HEK293T (cell line): ENCODE measurements around the gene PLEKHO1.
A peak's percentile ranks its signal among the peaks of the same experiment; 100 is the strongest.
"Not testable (repeated sequence)": the region's sequence is repeated elsewhere in the genome, so short reads cannot be mapped to it uniquely, and the experiment has no call there.

Experiments
- CTCF ChIA-PET: fragments of 350-600 bp; formaldehyde crosslinking; extraction: SDS; loops from one replicate; lab custom pipeline; 2021; ENCODE audit warnings: antibody characterized with exemption, inconsistent platforms; lab: Yijun Ruan, JAX
- POLR2A ChIA-PET: fragments of 350-600 bp; formaldehyde crosslinking; extraction: SDS; loops from one replicate; lab custom pipeline; 2020; ENCODE audit warnings: antibody characterized with exemption, inconsistent platforms; lab: Yijun Ruan, JAX
- DNase-seq: peaks from one replicate; pipeline ENCODE4 v3.0.0; 2012; ENCODE audit warnings: mixed read lengths; ENCODE audit errors: extremely low spot score
- ARNT ChIP-seq: fragments of 450-650 bp; IDR thresholded peaks from 2 replicates; pipeline ENCODE4 v1.6.1; 2017; ENCODE audit warnings: mild to moderate bottlenecking
- BHLHE40 ChIP-seq: fragments of 450-650 bp; IDR thresholded peaks from 2 replicates; pipeline ENCODE4 v1.6.1; 2016; ENCODE audit warnings: mild to moderate bottlenecking, moderate library complexity, borderline replicate concordance
- CTBP1 ChIP-seq: fragments of 450-650 bp; IDR thresholded peaks from 2 replicates; pipeline ENCODE4 v1.6.1; 2016; ENCODE audit warnings: borderline replicate concordance
- ELF4 ChIP-seq: fragments of 450-650 bp; IDR thresholded peaks from 2 replicates; pipeline ENCODE4 v1.6.1; 2017; ENCODE audit warnings: antibody characterized with exemption
- FOXA1 ChIP-seq: fragments of 450-650 bp; IDR thresholded peaks from 2 replicates; pipeline ENCODE4 v1.6.1; 2016; ENCODE audit warnings: mild to moderate bottlenecking
- FOXK2 ChIP-seq: fragments of 450-650 bp; IDR thresholded peaks from 2 replicates; pipeline ENCODE4 v1.6.1; 2016; ENCODE audit warnings: mild to moderate bottlenecking
- FOXM1 ChIP-seq: fragments of 450-650 bp; IDR thresholded peaks from 2 replicates; pipeline ENCODE4 v1.6.1; 2017; ENCODE audit warnings: mild to moderate bottlenecking, borderline replicate concordance
- HDGF ChIP-seq: fragments of 450-650 bp; IDR thresholded peaks from 2 replicates; pipeline ENCODE4 v1.6.1; 2017; ENCODE audit warnings: antibody characterized with exemption, borderline replicate concordance
- L3MBTL2 ChIP-seq: fragments of 450-650 bp; conservative IDR thresholded peaks from 2 replicates; pipeline ENCODE4 v1.6.1; 2016; ENCODE audit warnings: mild to moderate bottlenecking
- LEF1 ChIP-seq: fragments of 450-650 bp; IDR thresholded peaks from 2 replicates; pipeline ENCODE4 v1.6.1; 2017; ENCODE audit warnings: mild to moderate bottlenecking, borderline replicate concordance
- NFRKB ChIP-seq: fragments of 450-650 bp; IDR thresholded peaks from 2 replicates; pipeline ENCODE4 v1.6.1; 2016; ENCODE audit warnings: mild to moderate bottlenecking, moderate library complexity
- PKNOX1 ChIP-seq: fragments of 450-650 bp; IDR thresholded peaks from 2 replicates; pipeline ENCODE4 v1.6.1; 2016
- SP1 ChIP-seq: fragments of 450-650 bp; IDR thresholded peaks from 2 replicates; pipeline ENCODE4 v1.6.1; 2017
- SUZ12 ChIP-seq: fragments of 450-650 bp; IDR thresholded peaks from 2 replicates; pipeline ENCODE4 v1.6.1; 2016; ENCODE audit warnings: mild to moderate bottlenecking
- TARDBP ChIP-seq: fragments of 450-650 bp; IDR thresholded peaks from 2 replicates; pipeline ENCODE4 v1.6.1; 2016
- ZNF384 ChIP-seq: fragments of 450-650 bp; IDR thresholded peaks from 2 replicates; pipeline ENCODE4 v1.6.1; 2016

PLEKHO1 gene

DNA sequence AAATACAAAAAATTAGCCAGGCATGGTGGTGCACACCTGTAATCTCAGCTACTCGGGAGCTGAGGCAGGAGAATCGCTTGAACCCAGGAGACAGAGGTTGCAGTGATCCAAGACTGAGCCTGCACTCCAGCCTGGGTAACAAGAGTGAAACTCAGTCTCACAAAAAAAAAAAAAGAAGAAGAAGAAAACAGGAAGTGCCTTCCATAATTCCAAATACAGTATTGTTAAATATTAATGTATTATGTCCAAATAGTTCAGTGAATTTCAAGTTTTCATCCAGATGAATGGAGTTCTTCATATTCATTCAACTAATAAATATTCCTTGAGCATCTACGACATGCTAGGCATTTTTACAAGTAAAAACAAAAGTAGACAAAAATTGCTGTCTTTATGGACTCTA is 33.3 kb downstream of the PLEKHO1 start:
- POLR2A ChIA-PET = no interaction called here
- DNase-seq = no peak
- CTCF ChIA-PET = interaction anchor here (1.3 kb wide), 1 partner anchor 14 kb away, joined by 4 read pairs; no protein-coding TSS in a partner anchor
- TF ChIP-seq TARDBP = no peak
- TF ChIP-seq FOXA1 = no peak
- TF ChIP-seq BHLHE40 = no peak
- no peak for TF ChIP-seq FOXM1
- no peak for TF ChIP-seq HDGF
- no peak for TF ChIP-seq LEF1

- ChIA-PET CTCF (interaction anchor here (0.6 to 2.5 kb wide), 3 partner anchors 110 to 271 kb away, joined by 3 to 11 read pairs (median 3); no protein-coding TSS in a partner anchor), POLR2A (interaction anchor here (0.8 to 2.5 kb wide), 2 partner anchors 22 to 299 kb away, joined by 3 to 19 read pairs; a partner anchor contains a TSS)
- DNase-seq = no peak
- no peak for TF ChIP-seq SP1
- TF ChIP-seq FOXM1 = no peak
- TF ChIP-seq ELF4 = no peak
- no peak for TF ChIP-seq NFRKB
- TF ChIP-seq BHLHE40 = no peak
- no peak for TF ChIP-seq LEF1
- TF ChIP-seq TARDBP = no peak
- no peak for TF ChIP-seq ARNT
Measured at GRCh38 chr1:150185481-150185880, 35.8 kb downstream of the PLEKHO1 start.

DNA sequence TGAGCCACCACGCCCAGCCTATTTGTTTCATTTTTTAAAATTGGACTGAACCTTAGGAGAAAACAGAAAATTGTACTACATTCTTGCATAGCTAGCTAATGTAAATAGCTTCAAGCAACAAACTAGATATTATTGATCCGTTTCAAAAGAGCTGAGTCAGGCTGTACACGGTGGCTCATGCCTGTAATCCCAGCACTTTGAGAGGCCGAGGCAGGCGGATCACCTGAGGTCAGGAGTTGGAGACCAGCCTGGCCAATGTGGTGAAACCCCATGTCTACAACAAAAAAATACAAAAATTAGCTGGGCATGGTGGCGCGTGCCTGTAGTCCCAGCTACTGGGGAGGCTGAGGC is 36.7 kb downstream of the PLEKHO1 start:
- ChIA-PET CTCF (interaction anchor here (0.8 to 2.5 kb wide), 6 partner anchors 15 to 214 kb away, joined by 3 to 11 read pairs (median 6); no protein-coding TSS in a partner anchor), POLR2A (interaction anchor here (0.7 to 2.5 kb wide), 2 partner anchors 10 to 300 kb away, joined by 3 to 19 read pairs; a partner anchor contains a TSS)
- not testable (repeated sequence) for DNase-seq

DNA sequence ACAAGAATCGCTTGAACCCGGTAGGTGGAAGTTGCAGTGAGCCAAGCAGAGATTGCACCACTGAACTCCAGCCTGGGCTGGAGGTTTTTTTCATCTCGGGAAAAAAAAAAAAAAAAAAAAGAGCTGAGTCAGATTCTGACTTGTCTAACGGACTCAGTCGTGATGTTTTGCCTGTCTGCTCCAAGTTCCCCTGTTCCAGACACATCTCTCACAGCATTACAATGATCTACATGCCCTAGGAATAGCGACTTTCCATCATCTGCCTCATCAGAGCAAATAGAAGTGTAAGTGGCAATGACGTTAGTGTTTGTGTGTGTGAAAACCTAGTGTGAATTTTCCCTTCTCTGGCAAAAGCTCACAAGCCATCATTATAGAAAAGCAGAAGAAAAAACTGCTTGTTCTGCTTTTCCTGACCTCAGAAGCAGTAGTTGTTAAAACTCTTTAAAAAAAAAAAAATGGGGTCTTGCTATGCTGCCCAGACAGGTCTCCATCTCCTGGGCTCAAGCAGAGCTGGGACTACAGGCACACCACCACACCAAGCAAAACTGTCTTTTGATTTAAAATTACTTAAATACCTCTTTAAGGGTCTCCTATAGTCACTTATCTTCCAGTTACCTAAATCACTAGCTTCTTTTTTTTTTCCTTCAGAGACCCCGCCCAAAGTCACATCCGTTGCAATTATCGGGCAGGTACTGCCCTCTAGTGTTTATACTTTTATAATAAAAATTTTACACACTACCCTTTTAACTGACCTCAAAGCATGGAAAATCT is 37.3 kb downstream of the PLEKHO1 start:
- POLR2A ChIA-PET = interaction anchor here (0.7 to 2.5 kb wide), 3 partner anchors 11 to 300 kb away, joined by 3 to 19 read pairs (median 4); partner anchors contain the start of gene RPRD2
- DNase-seq = peak; percentile 55
- TF ChIP-seq LEF1 (no peak), ZNF384 (peak; percentile 96)
- CTCF ChIA-PET = interaction anchor here (0.6 to 2.5 kb wide), 20 partner anchors 8 to 549 kb away, joined by 3 to 11 read pairs (median 4); a partner anchor contains a TSS

DNA sequence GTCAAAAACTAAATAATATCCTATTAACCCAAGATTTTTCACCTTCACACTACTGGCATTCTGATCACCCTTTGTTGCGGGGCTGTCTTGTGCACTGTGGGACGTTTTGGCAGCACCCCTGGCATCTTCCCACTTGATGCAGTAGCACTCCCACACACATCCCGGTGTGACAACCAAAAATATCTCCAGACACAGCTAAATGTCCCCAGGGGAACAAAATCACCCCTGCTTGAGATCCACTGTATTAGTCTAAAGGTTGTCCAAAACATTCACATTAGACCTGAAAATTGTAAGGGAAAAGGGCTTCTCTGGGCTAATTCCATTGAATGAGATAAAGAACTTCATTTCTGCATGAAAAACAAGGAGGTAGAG is 37.8 kb downstream of the PLEKHO1 start:
- POLR2A ChIA-PET = interaction anchor here (1.1 to 2.5 kb wide), 3 partner anchors 18 to 301 kb away, joined by 3 to 19 read pairs (median 4); partner anchors contain the start of gene RPRD2

DNA sequence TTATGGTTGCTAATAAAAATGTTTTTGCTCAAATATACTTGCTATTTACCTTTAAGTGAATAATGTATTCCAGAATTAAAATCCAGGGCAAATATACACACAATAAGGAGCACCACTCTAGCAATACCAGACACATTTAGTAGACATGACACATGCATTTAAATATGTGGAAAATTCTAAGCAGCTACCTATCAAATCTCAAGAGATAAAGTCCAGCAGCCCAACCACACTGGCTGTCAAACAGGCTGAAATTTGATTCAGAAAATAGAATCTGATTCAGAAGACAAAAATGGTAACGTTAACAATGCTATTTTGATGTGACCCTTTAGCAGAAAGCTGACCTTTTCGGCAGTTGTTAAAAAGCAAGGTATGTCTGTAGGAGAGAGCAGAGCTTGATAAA is 42.3 kb downstream of the PLEKHO1 start:
- CTCF ChIA-PET = no interaction called here
- DNase-seq = no peak
- POLR2A ChIA-PET = no interaction called here
- TF ChIP-seq SP1 (no peak), PKNOX1 (no peak), ZNF384 (no peak), SUZ12 (no peak), CTBP1 (no peak), BHLHE40 (no peak), ARNT (no peak), FOXM1 (no peak), LEF1 (no peak), TARDBP (no peak), NFRKB (no peak), FOXA1 (no peak), HDGF (no peak), FOXK2 (no peak), ELF4 (no peak), L3MBTL2 (no peak)

More for the DNA sequence above, 37.8 kb downstream of the PLEKHO1 start:
- TF ChIP-seq BHLHE40 = no peak
- no peak for TF ChIP-seq TARDBP
- no peak for TF ChIP-seq FOXA1
- no peak for TF ChIP-seq SUZ12
- no peak for TF ChIP-seq PKNOX1
- no peak for TF ChIP-seq ARNT
- TF ChIP-seq L3MBTL2 = no peak
- TF ChIP-seq FOXK2 = no peak
- TF ChIP-seq SP1 = no peak
- TF ChIP-seq NFRKB = no peak
- CTCF ChIA-PET = interaction anchor here (0.7 to 2.5 kb wide), 11 partner anchors 9 to 302 kb away, joined by 3 to 11 read pairs (median 6); a partner anchor contains a TSS
- no peak for DNase-seq

DNA sequence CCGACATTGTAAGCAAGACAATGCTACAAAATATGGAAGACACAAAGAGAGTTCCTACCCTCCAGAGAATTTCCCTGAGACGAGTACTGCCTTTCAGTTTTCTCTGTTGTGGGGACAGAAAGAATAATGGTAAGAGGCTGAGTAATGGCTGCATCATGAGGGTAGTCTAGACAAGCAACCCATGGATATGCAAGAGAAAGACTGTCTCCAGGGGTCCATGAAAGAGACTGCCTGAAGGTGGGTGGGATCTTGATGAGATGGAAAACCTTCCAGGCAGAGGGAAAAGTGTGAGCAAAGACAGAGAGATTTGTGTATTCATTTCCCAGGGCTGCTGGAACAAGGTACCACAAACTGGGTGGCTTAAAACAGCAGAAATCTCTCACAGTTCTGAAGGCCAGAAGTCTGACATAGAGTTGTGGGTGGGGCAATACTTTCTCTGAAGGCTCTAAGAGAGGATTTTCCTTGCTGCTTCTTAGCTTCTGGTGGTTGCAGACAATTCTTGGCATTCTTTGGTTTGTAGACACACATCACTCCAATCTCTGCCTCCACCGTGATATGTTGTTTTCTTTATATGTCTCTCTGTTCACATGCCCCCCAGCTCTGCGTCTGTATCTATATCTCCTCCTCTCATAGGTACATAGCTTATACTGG is 44.8 kb downstream of the PLEKHO1 start:
- CTCF ChIA-PET = no interaction called here
- no peak for DNase-seq
- POLR2A ChIA-PET = no interaction called here
- no peak for TF ChIP-seq ARNT
